HEK293T (cell line): ENCODE data around the gene IPO4.

Source experiments
- CTCF ChIA-PET: fragments of 350-600 bp; formaldehyde crosslinking; extraction: SDS; loops from one replicate; lab custom pipeline; 2021; ENCODE audit warnings: antibody characterized with exemption, inconsistent platforms; lab: Yijun Ruan, JAX
- POLR2A ChIA-PET: fragments of 350-600 bp; formaldehyde crosslinking; extraction: SDS; loops from one replicate; lab custom pipeline; 2020; ENCODE audit warnings: antibody characterized with exemption, inconsistent platforms; lab: Yijun Ruan, JAX
- DNase-seq: peaks from one replicate; pipeline ENCODE4 v3.0.0; 2012; ENCODE audit warnings: mixed read lengths; ENCODE audit errors: extremely low spot score
- ARNT ChIP-seq: fragments of 450-650 bp; IDR thresholded peaks from 2 replicates; pipeline ENCODE4 v1.6.1; 2017; ENCODE audit warnings: mild to moderate bottlenecking
- BHLHE40 ChIP-seq: fragments of 450-650 bp; IDR thresholded peaks from 2 replicates; pipeline ENCODE4 v1.6.1; 2016; ENCODE audit warnings: mild to moderate bottlenecking, moderate library complexity, borderline replicate concordance
- CTBP1 ChIP-seq: fragments of 450-650 bp; IDR thresholded peaks from 2 replicates; pipeline ENCODE4 v1.6.1; 2016; ENCODE audit warnings: borderline replicate concordance
- ELF4 ChIP-seq: fragments of 450-650 bp; IDR thresholded peaks from 2 replicates; pipeline ENCODE4 v1.6.1; 2017; ENCODE audit warnings: antibody characterized with exemption
- FOXA1 ChIP-seq: fragments of 450-650 bp; IDR thresholded peaks from 2 replicates; pipeline ENCODE4 v1.6.1; 2016; ENCODE audit warnings: mild to moderate bottlenecking
- FOXK2 ChIP-seq: fragments of 450-650 bp; IDR thresholded peaks from 2 replicates; pipeline ENCODE4 v1.6.1; 2016; ENCODE audit warnings: mild to moderate bottlenecking
- FOXM1 ChIP-seq: fragments of 450-650 bp; IDR thresholded peaks from 2 replicates; pipeline ENCODE4 v1.6.1; 2017; ENCODE audit warnings: mild to moderate bottlenecking, borderline replicate concordance
- HDGF ChIP-seq: fragments of 450-650 bp; IDR thresholded peaks from 2 replicates; pipeline ENCODE4 v1.6.1; 2017; ENCODE audit warnings: antibody characterized with exemption, borderline replicate concordance
- L3MBTL2 ChIP-seq: fragments of 450-650 bp; conservative IDR thresholded peaks from 2 replicates; pipeline ENCODE4 v1.6.1; 2016; ENCODE audit warnings: mild to moderate bottlenecking
- LEF1 ChIP-seq: fragments of 450-650 bp; IDR thresholded peaks from 2 replicates; pipeline ENCODE4 v1.6.1; 2017; ENCODE audit warnings: mild to moderate bottlenecking, borderline replicate concordance
- NFRKB ChIP-seq: fragments of 450-650 bp; IDR thresholded peaks from 2 replicates; pipeline ENCODE4 v1.6.1; 2016; ENCODE audit warnings: mild to moderate bottlenecking, moderate library complexity
- PKNOX1 ChIP-seq: fragments of 450-650 bp; IDR thresholded peaks from 2 replicates; pipeline ENCODE4 v1.6.1; 2016
- SP1 ChIP-seq: fragments of 450-650 bp; IDR thresholded peaks from 2 replicates; pipeline ENCODE4 v1.6.1; 2017
- SUZ12 ChIP-seq: fragments of 450-650 bp; IDR thresholded peaks from 2 replicates; pipeline ENCODE4 v1.6.1; 2016; ENCODE audit warnings: mild to moderate bottlenecking
- TARDBP ChIP-seq: fragments of 450-650 bp; IDR thresholded peaks from 2 replicates; pipeline ENCODE4 v1.6.1; 2016
- ZNF384 ChIP-seq: fragments of 450-650 bp; IDR thresholded peaks from 2 replicates; pipeline ENCODE4 v1.6.1; 2016

The IPO4 gene

GRCh38 chr14:24150993-24151392, 37.6 kb downstream of the IPO4 start:
- ChIA-PET CTCF (interaction anchor here (3.9 kb wide), 1 partner anchor 10 kb away, joined by 24 read pairs; the partner anchor contains the start of gene IRF9), POLR2A (interaction anchor here (1.2 to 2.9 kb wide), 4 partner anchors 10 to 57 kb away, joined by 3 to 13 read pairs (median 7); partner anchors contain the start of genes EMC9, IRF9, PCK2 and PSME1)
- TF ChIP-seq L3MBTL2: no peak
- no peak for DNase-seq

GRCh38 chr14:24150567-24150966, 38.0 kb downstream of the IPO4 start:
- POLR2A ChIA-PET: interaction anchor here (1.2 to 2.9 kb wide), 5 partner anchors 9 to 56 kb away, joined by 3 to 13 read pairs (median 6); partner anchors contain the start of genes EMC9, IRF9, PCK2 and PSME1
- no peak for DNase-seq
- CTCF ChIA-PET: interaction anchor here (3.9 kb wide), 1 partner anchor 10 kb away, joined by 24 read pairs; the partner anchor contains the start of gene IRF9
- TF ChIP-seq LEF1 (no peak), ELF4 (no peak), HDGF (no peak), ZNF384 (no peak), FOXK2 (no peak), SUZ12 (no peak), ARNT (no peak), SP1 (no peak), NFRKB (no peak), CTBP1 (no peak), L3MBTL2 (no peak), FOXM1 (no peak)

GRCh38 chr14:24150061-24150460, 38.6 kb downstream of the IPO4 start:
- DNase-seq: no peak
- CTCF ChIA-PET: interaction anchor here (0.9 to 3.9 kb wide), 2 partner anchors 10 to 92 kb away, joined by 3 to 24 read pairs; partner anchors contain the start of gene IRF9
- POLR2A ChIA-PET: interaction anchor here (1.2 to 2.9 kb wide), 4 partner anchors 9 to 56 kb away, joined by 3 to 13 read pairs (median 6); partner anchors contain the start of genes EMC9, IRF9, PCK2 and PSME1
- no peak for TF ChIP-seq ARNT
- no peak for TF ChIP-seq FOXA1
- TF ChIP-seq PKNOX1: no peak
- TF ChIP-seq TARDBP: no peak
- TF ChIP-seq ELF4: no peak
- no peak for TF ChIP-seq NFRKB
- no peak for TF ChIP-seq SP1

GRCh38 chr14:24149302-24149969, 39.2 kb downstream of the IPO4 start:
- ChIA-PET POLR2A (interaction anchor here (1.2 to 4.2 kb wide), 5 partner anchors 8 to 55 kb away, joined by 3 to 26 read pairs (median 8); partner anchors contain the start of genes EMC9, IRF9, PCK2 and PSME1), CTCF (interaction anchor here (0.6 to 3.9 kb wide), 3 partner anchors 11 to 204 kb away, joined by 3 to 24 read pairs (median 3); partner anchors contain the start of gene IRF9)
- DNase-seq: no peak
- TF ChIP-seq ZNF384 (no peak), L3MBTL2 (no peak), BHLHE40 (no peak), PKNOX1 (no peak), FOXA1 (no peak), FOXM1 (no peak), SUZ12 (no peak), TARDBP (no peak), FOXK2 (no peak), SP1 (no peak), LEF1 (no peak), ARNT (no peak), CTBP1 (no peak)

- POLR2A ChIA-PET: interaction anchor here (1.0 to 4.2 kb wide), 14 partner anchors 10 to 123 kb away, joined by 3 to 56 read pairs (median 10); partner anchors contain the start of genes CHMP4A, DCAF11, IRF9 and NRL
- TF ChIP-seq SP1: no peak
- TF ChIP-seq BHLHE40: no peak
- no peak for TF ChIP-seq HDGF
- TF ChIP-seq NFRKB: no peak
- TF ChIP-seq FOXK2: no peak
- no peak for TF ChIP-seq L3MBTL2
- no peak for DNase-seq
- CTCF ChIA-PET: interaction anchor here (1.4 to 3.9 kb wide), 4 partner anchors 13 to 39 kb away, joined by 5 to 24 read pairs (median 16); partner anchors contain the start of genes DCAF11, IRF9 and NRL
Measured at GRCh38 chr14:24147761-24148428, 40.7 kb downstream of the IPO4 start.

GRCh38 chr14:24146978-24147760, 41.4 kb downstream of the IPO4 start, which contains the start of gene RNF31:
RNF31 (plus strand) TSS chr14:24147498; CDS start chr14:24147699, 201 bp downstream.
- TF ChIP-seq ARNT: no peak
- no peak for TF ChIP-seq LEF1
- TF ChIP-seq HDGF: no peak
- no peak for TF ChIP-seq BHLHE40
- TF ChIP-seq L3MBTL2: no peak
- no peak for TF ChIP-seq ELF4
- no peak for TF ChIP-seq NFRKB
- TF ChIP-seq FOXK2: no peak
- DNase-seq: peak; percentile 94
- ChIA-PET CTCF (interaction anchor here (1.4 to 3.6 kb wide), 4 partner anchors 14 to 90 kb away, joined by 5 to 19 read pairs (median 12); partner anchors contain the start of genes DCAF11, IRF9 and NRL), POLR2A (interaction anchor here (0.6 to 4.2 kb wide), 28 partner anchors 9 to 251 kb away, joined by 3 to 56 read pairs (median 4); partner anchors contain the start of genes CARMIL3, CHMP4A, DCAF11 and GMPR2)
